ENCODE results near the gene SANBR. TPM values are rescaled to one million over a fixed set of nuclear protein-coding genes. Genes with fewer than 3 reads are reported as not detected.

The SANBR gene
- total RNA-seq, 1 experiment from 2014 or later, result 15.3 TPM

- DNase-seq (ENCODE audit: low read depth), result no peak
Measured at GRCh38 chr2:61089797-61090196, 24.1 kb downstream of the SANBR start.

- DNase-seq (ENCODE audit: low read depth), result no peak
Measured at GRCh38 chr2:61090386-61090921, 24.8 kb downstream of the SANBR start.

- no peak for DNase-seq (ENCODE audit: low read depth)
Measured at GRCh38 chr2:61091485-61091884, 25.8 kb downstream of the SANBR start.

- no peak for DNase-seq (ENCODE audit: low read depth)
Measured at GRCh38 chr2:61096438-61096837, 30.8 kb downstream of the SANBR start.

GRCh38 chr2:61100801-61101200, 35.1 kb downstream of the SANBR start:
- DNase-seq (ENCODE audit: low read depth), result no peak

GRCh38 chr2:61109291-61109690, 43.6 kb downstream of the SANBR start:
- DNase-seq (ENCODE audit: low read depth), result no peak

GRCh38 chr2:61111708-61112107, 46.0 kb downstream of the SANBR start:
- DNase-seq (ENCODE audit: low read depth), result no peak

GRCh38 chr2:61114147-61114546, 48.5 kb downstream of the SANBR start:
- DNase-seq (ENCODE audit: low read depth), result no peak

Other genes starting within 250 kb of the SANBR start
- 6.1 and 6.9 TPM in 2 replicates for gene REL, start 184.3 kb upstream of the SANBR start, total RNA-seq (2014; rRNA removed; shearing (Covaris generic))
- 40.3 and 52.7 TPM in 2 replicates for gene PEX13, start 48.2 kb upstream of the SANBR start, total RNA-seq (2014; rRNA removed; shearing (Covaris generic))
- 9.6 and 10.0 TPM in 2 replicates for gene PUS10, start 47.6 kb upstream of the SANBR start, total RNA-seq (2014; rRNA removed; shearing (Covaris generic))
- 34.5 and 36.4 TPM in 2 replicates for gene C2orf74, start 96.3 kb downstream of the SANBR start, total RNA-seq (2014; rRNA removed; shearing (Covaris generic))